HL-60 (cell line): Measurements from ENCODE around the gene MBNL1.

Experiments
- POLR2AphosphoS5 ChIP-seq: IDR thresholded peaks from 2 replicates; pipeline ENCODE4 v1.6.1; 2012; ENCODE audit warnings: low read depth
- SPI1 ChIP-seq: IDR thresholded peaks from 2 replicates; pipeline ENCODE4 v1.6.1; 2012; ENCODE audit warnings: low read depth, mild to moderate bottlenecking, borderline replicate concordance
- TF ChIP-seq, protein P1 (sequence below): IDR thresholded peaks from one replicate; pipeline ENCODE4 v1.5.1; 2011; ENCODE audit warnings: low read length, control low read depth, inconsistent platforms; ENCODE audit not compliant: insufficient read depth
- TF ChIP-seq, protein P2 (sequence below): IDR thresholded peaks from 2 replicates; pipeline ENCODE4 v1.6.1; 2012; ENCODE audit warnings: low read depth; ENCODE audit not compliant: insufficient replicate concordance

DNA sequence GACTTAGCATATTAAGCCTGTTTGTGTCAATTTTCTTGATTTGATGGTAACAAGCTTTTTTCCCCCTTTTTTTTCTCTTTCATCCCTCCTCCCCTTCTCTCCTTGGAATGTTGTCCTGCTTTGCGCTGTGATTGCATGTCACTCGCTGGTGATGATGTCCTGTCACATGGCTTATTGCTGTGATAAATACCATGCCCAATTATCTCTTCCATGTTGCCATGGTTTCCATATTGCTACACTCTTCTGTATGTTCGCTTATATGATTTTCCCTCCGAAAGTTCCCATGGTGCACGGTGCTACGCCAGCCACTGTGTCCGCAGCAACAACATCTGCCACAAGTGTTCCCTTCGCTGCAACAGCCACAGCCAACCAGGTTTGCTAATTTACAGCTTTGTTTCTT, 187.3 kb downstream of the MBNL1 start:
- TF ChIP-seq POLR2AphosphoS5 (no peak), SPI1 (no peak)
- TF ChIP-seq, protein P1, sequence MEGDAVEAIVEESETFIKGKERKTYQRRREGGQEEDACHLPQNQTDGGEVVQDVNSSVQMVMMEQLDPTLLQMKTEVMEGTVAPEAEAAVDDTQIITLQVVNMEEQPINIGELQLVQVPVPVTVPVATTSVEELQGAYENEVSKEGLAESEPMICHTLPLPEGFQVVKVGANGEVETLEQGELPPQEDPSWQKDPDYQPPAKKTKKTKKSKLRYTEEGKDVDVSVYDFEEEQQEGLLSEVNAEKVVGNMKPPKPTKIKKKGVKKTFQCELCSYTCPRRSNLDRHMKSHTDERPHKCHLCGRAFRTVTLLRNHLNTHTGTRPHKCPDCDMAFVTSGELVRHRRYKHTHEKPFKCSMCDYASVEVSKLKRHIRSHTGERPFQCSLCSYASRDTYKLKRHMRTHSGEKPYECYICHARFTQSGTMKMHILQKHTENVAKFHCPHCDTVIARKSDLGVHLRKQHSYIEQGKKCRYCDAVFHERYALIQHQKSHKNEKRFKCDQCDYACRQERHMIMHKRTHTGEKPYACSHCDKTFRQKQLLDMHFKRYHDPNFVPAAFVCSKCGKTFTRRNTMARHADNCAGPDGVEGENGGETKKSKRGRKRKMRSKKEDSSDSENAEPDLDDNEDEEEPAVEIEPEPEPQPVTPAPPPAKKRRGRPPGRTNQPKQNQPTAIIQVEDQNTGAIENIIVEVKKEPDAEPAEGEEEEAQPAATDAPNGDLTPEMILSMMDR, result no peak
- TF ChIP-seq, protein P2, sequence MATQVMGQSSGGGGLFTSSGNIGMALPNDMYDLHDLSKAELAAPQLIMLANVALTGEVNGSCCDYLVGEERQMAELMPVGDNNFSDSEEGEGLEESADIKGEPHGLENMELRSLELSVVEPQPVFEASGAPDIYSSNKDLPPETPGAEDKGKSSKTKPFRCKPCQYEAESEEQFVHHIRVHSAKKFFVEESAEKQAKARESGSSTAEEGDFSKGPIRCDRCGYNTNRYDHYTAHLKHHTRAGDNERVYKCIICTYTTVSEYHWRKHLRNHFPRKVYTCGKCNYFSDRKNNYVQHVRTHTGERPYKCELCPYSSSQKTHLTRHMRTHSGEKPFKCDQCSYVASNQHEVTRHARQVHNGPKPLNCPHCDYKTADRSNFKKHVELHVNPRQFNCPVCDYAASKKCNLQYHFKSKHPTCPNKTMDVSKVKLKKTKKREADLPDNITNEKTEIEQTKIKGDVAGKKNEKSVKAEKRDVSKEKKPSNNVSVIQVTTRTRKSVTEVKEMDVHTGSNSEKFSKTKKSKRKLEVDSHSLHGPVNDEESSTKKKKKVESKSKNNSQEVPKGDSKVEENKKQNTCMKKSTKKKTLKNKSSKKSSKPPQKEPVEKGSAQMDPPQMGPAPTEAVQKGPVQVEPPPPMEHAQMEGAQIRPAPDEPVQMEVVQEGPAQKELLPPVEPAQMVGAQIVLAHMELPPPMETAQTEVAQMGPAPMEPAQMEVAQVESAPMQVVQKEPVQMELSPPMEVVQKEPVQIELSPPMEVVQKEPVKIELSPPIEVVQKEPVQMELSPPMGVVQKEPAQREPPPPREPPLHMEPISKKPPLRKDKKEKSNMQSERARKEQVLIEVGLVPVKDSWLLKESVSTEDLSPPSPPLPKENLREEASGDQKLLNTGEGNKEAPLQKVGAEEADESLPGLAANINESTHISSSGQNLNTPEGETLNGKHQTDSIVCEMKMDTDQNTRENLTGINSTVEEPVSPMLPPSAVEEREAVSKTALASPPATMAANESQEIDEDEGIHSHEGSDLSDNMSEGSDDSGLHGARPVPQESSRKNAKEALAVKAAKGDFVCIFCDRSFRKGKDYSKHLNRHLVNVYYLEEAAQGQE, result no peak
